ENCODE results near the gene SLC27A4.
A peak's percentile ranks its signal among the peaks of the same experiment; 100 is the strongest.
"Not testable (repeated sequence)": the region's sequence is repeated elsewhere in the genome, so short reads cannot be mapped to it uniquely, and the experiment has no call there.

Gene SLC27A4

GRCh38 chr9:128325629-128326028, 14.7 kb upstream of the SLC27A4 start:
- DNase-seq: no peak

GRCh38 chr9:128333451-128333869, 6.9 kb upstream of the SLC27A4 start:
- DNase-seq: no peak

GRCh38 chr9:128335161-128335560, 5.2 kb upstream of the SLC27A4 start:
- no peak for DNase-seq

GRCh38 chr9:128335914-128336313, 4.4 kb upstream of the SLC27A4 start:
- DNase-seq: no peak

DNA sequence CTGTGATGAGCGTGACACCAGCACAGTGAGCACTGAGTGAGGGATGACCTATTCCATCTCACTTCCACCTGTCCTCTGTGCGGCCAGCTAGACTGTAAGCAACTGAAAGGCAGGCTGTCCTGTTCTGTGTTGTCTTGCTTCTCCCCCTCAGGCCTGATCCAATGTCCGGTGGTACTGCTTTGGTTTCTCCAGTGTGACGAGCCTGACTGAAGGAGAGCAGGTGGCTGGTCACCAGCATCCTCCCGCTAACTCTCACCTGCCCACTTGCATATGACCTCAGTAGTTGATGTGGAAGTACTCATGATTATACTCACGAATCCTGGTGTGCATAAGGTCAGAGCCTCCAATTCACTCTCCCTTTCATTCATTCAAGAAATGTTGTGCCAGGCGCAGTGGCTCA, 2.4 kb upstream of the SLC27A4 start:
- DNase-seq: no peak

GRCh38 chr9:128338852-128339614, 1.3 kb upstream of the SLC27A4 start:
- not testable (repeated sequence) for DNase-seq

DNA sequence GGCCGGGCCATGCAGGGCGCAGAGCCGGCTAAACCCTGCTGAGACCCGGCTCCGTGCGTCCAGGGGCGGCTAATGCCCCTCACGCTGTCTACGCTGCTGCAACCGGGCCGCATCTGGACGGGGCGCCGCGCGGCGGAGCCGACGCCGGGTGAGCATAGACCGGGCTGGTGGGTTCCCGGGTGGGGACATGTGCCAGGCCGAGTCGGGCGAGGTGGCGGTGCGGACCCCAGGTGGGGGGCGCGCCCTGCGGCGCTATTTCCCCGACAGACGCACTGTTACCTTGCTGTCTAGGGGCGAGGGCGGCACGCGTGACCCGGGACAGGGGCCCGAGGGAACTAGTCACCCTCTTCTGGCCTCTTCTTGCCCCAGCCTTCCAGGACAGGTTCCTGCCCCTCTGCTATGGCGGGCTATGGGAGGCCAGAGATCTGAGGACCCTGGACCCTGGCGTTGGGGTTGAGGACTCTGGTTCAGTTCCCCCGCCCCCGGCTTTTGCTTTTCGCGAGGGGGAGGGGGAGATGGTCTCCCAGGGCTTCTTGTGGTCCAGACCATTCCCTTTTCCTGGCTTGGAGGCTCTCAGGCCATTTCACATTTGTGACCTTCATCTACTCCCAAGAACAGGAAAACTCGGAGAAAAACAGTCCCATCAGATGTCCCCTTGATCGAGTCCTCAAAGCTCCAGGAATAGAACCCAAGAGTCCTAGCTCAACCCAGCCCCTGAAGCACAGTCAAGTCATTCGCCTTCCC, 536 bp downstream of the SLC27A4 start:
- DNase-seq: no peak

DNA sequence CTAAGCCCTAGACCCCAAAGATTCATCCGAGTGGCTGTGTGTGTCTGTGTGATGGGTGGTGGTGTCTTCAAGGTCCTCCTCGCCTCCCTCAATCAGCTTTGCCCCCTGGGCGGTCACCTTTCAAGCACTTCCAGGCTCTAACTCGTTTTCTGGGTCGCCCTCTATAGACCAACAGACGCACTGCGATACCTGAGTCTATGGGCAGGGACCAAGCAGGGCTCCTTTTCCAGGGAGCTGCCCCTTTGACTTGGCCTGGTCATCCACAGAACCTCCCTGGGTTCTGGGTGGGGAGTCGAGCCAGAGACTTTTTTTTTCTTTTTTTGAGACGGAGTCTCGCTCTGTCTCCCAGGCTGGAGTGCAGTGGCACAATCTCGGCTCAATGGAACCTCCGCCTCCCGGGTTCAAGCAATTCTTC, 1.1 kb downstream of the SLC27A4 start:
- DNase-seq: peak; percentile 79

DNA sequence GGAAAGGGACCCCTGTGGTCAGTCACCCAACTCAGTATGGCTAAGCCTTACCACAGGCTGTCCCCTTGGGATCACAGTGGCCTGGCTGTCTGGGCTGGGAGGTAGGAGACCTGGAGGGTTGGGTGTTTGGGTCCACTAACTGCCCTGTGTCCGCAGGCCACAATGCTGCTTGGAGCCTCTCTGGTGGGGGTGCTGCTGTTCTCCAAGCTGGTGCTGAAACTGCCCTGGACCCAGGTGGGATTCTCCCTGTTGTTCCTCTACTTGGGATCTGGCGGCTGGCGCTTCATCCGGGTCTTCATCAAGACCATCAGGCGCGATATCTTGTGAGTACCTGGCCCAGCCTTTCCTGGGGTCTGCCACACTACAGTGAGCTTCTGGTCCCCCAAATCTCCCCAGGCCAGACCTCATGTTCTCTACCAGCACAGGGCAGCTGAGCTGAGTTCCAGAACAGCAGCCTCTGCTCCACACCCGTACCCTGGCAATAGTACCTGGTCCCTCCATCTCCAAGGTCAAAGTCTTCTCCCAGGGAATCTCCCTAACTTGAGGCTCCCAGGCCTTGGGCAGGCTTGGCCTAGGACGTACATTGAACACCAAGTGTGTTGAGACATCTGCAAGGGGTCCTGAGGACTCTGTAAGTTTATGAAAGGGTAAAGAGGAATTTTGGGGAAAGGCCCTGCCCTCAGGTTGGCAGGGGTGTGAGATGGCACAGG, 2.8 kb downstream of the SLC27A4 start:
- DNase-seq: no peak

DNA sequence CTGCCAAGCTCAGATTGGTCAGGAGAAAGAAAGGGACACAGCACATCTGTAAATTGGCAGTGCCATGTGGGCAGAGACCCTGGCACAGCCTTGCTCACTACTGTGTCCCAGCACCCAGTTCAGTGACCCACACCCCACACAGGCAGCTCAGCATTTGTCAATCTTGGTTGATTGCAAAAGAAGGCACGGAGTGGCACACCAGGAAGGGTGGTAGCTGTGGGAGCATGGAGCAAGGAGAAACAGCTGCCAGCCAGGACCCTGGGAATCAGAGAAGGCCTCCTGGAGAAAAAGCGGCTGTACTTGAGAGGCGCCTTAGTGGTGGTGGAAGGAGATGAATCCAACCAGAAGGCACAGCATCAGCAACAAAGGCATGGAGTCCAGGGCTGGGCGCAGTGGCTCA, 3.5 kb downstream of the SLC27A4 start:
- no peak for DNase-seq

GRCh38 chr9:128344931-128345605, 4.7 kb downstream of the SLC27A4 start:
- DNase-seq: no peak

GRCh38 chr9:128349125-128349524, 8.8 kb downstream of the SLC27A4 start:
- no peak for DNase-seq

- DNase-seq: no peak
These were observed 9.4 kb downstream of the SLC27A4 start for GRCh38 chr9:128349772-128350171.

- no peak for DNase-seq
These were observed 15.1 kb downstream of the SLC27A4 start for GRCh38 chr9:128355451-128355850.

DNA sequence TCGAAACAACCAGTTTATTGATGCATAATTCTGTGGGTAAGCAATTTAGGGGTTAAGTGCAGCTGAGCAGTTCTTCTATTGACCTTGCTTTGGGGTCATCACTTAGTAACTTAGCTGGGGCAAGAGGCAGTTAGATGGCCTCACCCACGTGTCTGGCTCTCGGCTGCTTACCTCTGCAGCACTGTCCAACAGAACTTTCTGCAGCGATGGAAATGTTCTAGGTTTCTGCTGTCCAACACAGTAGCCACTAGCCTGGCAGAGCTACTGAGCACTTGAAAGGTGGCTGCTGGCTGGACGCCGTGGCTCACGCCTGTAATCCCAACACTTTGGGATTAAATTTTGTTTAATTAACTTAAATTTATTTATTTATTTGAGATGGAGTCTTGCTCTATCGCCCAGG, 17.8 kb downstream of the SLC27A4 start:
- DNase-seq: no peak

- DNase-seq: no peak
These were observed 18.5 kb downstream of the SLC27A4 start for GRCh38 chr9:128358861-128359260.

GRCh38 chr9:128360826-128361225, 20.5 kb downstream of the SLC27A4 start:
- no peak for DNase-seq

DNA sequence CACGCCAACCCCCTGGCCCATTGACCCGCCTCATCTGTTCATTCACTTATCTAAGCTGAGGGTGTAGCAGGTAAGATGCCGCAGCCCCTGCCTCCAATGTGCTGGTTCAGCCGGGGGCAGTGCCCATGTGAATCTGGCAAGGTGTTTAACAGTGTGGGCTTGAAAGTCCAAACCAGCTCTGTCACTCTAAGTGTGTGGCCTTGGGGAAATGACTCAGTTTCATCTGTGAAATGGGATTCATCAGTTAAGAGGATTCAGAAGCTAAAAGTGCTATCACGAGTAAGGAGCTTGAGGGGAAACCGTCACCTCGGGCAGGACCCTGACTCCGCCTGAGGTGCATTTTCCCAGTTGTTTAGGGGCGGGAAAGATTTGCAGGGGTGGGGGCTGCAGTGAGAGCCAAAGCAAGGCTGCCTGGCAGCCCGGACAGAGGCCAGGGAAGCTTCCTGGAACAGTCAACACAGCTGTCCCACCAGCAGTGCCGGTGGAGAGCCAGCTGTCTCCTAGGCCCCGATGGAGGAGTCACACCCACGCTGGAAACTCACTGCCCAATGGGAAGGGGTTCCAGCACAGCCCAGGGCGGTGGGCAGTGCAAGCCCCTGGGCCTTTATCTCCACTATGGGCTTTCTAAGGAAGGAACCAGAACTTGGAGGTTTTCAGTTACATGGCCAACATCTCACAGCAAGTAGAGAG, 21.1 kb downstream of the SLC27A4 start:
- no peak for DNase-seq

DNA sequence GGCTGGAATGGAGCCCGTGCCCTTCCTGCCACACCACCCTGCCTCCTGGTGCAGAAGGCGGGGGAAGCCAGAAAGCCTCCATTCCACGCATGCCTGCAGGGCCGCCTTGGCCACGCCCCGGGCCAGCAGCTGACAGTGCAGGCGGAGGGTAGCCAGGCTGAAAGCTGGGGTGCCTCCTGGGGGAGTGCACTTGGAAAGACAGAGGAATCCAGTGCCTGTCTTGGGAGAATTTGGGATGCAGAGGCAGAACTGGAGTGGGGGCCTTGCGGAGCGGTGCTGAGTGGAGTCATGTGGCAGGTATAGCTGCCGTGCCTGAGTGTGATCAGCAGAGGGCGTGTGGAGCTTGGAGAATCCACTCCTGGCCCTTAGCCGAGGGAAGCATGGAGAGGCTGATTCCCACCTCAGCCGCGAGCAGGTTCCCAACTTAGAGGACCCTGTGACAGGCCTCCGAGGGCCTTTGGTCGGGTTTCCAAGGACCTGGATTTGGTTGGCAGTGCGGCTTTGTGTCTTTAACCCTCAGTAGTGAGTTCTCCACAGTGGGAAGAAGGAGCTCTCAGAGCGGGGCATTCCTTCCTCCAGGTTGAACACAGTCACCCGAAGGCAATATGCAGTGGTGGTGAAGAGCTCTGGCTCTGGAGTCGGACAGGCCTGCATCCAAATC, 21.8 kb downstream of the SLC27A4 start:
- peak; percentile 77 for DNase-seq

DNA sequence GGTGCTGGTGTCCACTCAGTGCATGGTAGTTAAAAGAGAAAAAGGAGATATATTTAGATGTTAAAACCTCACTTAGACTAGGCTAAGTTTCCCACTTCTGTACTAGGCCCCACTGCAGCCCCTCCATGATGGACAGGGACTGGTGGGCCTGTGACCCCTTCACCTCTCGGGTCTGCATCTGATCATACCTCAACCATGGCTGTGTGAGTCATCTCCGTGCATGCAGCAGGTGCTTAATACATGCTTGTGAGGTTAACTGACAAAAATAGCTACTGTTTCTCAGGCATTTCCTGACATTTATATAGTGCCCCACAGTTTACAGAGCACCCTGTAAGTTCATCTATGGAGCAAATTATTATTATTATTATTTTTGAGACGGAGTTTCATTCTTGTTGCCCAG, 22.4 kb downstream of the SLC27A4 start:
- DNase-seq: no peak

GRCh38 chr9:128365525-128365924, 25.2 kb downstream of the SLC27A4 start:
- DNase-seq: no peak

Measured in stimulated activated CD8-positive, alpha-beta memory T cell treated with anti-CD3 and anti-CD28 coated beads, Interleukin-4, amount 100 ng/mL, for 48 hours (primary cell).